ENCODE results near the gene FNDC3A. TPM values are rescaled to one million over a fixed set of nuclear protein-coding genes. Genes with fewer than 3 reads are reported as not detected.

FNDC3A gene
- total RNA-seq, 4 donors from 2014 or later, result 21.9 to 59.7 (median 40.1) TPM

DNA sequence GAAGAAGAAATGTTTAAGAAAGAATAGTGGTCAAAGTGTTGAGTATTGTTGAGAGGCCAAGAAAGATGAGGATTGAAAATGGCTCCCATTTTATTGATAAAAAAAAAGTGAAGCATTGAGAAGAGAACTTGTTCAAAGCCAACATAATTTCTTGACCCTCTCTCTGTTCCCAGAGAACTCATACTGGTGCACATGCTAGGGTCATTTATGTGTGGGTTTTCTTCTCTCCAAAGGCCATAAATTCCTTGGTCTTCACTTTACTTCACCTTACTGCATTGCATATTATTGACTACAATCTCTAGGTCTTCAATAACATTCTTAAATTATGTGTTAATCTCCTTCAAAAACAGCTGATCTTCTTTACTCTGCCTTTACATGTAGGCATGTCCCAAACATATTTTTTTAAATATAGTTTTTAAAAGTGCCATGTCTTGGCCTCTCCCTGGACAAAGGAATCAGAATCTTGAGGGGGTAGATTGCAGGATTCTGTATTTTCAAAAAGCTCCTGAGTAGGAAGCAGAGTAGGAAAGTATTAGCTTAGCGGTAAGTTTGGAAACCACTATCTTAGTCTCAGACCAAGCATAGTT, 1.8 kb upstream of the FNDC3A start:
- WGBS, 2 donors (ENCODE audit: low coverage in 1 of 2), result 96 to 100% methylated on average over 1 of the region's 1 CpG

DNA sequence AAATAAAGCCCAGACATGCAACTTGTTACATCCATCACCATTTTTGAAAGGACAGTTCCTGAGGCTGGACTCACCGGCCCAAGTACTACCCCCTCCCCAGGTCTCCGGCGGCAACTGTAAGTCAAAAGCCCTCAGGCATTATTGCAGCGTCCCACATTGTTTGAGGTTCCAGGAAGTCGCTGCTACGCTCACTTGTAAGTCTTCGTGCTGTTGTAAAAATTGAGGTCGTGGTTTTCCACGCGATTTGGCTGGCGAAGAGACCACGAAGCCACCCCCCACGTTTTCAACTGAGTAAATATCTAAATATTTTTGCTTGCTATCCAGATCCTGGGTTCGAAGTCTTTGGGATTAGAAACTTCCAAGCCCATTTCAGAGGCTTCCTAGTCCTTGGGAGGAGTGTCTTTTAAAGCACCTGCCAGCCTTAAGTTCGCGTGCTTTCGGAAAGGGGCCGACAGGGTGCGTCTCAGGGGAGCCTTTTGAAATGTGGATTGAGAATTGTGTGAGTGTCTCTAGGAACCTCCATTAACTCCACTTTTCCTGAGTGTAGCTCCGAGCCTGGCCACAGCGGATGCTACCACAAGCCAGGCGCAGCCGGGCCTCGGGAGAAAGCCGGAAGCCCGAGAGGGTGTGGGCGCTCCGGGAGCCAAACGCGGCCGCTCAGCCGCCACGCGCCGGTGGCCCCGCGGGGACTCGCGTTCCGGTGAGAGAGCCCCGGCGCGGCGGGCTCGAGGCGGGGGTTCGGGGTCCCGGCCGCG, 434 bp upstream of the FNDC3A start:
- intact Hi-C loops (cut with DNase I; ENCODE audit: low total_unique reads) (no loop called here), in situ Hi-C loops (cut with MboI; ENCODE audit: low pct_ligation_motif_present in 1 of 4, low pct_unique_long_range_greater_than_20kb in 1 of 4, low sequenced_read_pairs in 3 of 4) (no loop called here)
- DNase-seq, result peak; percentile 49
- H3K9me3 ChIP-seq, result peaks cover 7 to 9% of the 10 kb centered on the region in 2 donors
- WGBS, 2 donors (ENCODE audit: low coverage in 1 of 2), result 0 to 2% methylated on average over 9 to 33 of the region's 50 CpGs
- no peaks in the 10 kb centered on the region for H3K27me3 ChIP-seq
- peaks cover 6 to 43% (median 29%) of the 10 kb centered on the region in 4 donors for H3K4me1 ChIP-seq
- TF ChIP-seq EP300 (IDR thresholded peaks at IDR 0.05; ENCODE audit: low read depth), result no peak
- peak in 2 of 3 donors; percentile 3 to 7 for TF ChIP-seq POLR2AphosphoS5 (IDR thresholded peaks at IDR 0.05)
- TF ChIP-seq, protein P1, sequence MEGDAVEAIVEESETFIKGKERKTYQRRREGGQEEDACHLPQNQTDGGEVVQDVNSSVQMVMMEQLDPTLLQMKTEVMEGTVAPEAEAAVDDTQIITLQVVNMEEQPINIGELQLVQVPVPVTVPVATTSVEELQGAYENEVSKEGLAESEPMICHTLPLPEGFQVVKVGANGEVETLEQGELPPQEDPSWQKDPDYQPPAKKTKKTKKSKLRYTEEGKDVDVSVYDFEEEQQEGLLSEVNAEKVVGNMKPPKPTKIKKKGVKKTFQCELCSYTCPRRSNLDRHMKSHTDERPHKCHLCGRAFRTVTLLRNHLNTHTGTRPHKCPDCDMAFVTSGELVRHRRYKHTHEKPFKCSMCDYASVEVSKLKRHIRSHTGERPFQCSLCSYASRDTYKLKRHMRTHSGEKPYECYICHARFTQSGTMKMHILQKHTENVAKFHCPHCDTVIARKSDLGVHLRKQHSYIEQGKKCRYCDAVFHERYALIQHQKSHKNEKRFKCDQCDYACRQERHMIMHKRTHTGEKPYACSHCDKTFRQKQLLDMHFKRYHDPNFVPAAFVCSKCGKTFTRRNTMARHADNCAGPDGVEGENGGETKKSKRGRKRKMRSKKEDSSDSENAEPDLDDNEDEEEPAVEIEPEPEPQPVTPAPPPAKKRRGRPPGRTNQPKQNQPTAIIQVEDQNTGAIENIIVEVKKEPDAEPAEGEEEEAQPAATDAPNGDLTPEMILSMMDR (IDR thresholded peaks at IDR 0.05), result peak in 2 of 5 experiments; percentile 17
- peak; percentile 8 for TF ChIP-seq POLR2A (IDR thresholded peaks at IDR 0.05)
- H3K36me3 ChIP-seq, result no peaks in the 10 kb centered on the region
- H3K27ac ChIP-seq, result peak overlapping the region; percentile 98 to 100 (median 98)
- H3K4me3 ChIP-seq, result peak overlapping the region; percentile 40 to 100 (median 73)

More for the DNA sequence above, 1.8 kb upstream of the FNDC3A start:
- Histone ChIP-seq H3K9me3 (peaks cover 7 to 9% of the 10 kb centered on the region in 2 donors), H3K27me3 (no peaks in the 10 kb centered on the region), H3K36me3 (no peaks in the 10 kb centered on the region), H3K27ac (no peak overlapping the region), H3K4me3 (no peak overlapping the region), H3K4me1 (peaks cover 6 to 29% (median 20%) of the 10 kb centered on the region in 4 donors)
- DNase-seq, result no peak
- in situ Hi-C loops (cut with MboI; ENCODE audit: low pct_ligation_motif_present in 1 of 4, low pct_unique_long_range_greater_than_20kb in 1 of 4, low sequenced_read_pairs in 3 of 4), result no loop called here
- TF ChIP-seq, protein P1 (IDR thresholded peaks at IDR 0.05), result no peak
- no peak for TF ChIP-seq EP300 (IDR thresholded peaks at IDR 0.05; ENCODE audit: low read depth)
- no peak for TF ChIP-seq POLR2AphosphoS5 (IDR thresholded peaks at IDR 0.05)
- intact Hi-C loops (cut with DNase I; ENCODE audit: low total_unique reads), result no loop called here

DNA sequence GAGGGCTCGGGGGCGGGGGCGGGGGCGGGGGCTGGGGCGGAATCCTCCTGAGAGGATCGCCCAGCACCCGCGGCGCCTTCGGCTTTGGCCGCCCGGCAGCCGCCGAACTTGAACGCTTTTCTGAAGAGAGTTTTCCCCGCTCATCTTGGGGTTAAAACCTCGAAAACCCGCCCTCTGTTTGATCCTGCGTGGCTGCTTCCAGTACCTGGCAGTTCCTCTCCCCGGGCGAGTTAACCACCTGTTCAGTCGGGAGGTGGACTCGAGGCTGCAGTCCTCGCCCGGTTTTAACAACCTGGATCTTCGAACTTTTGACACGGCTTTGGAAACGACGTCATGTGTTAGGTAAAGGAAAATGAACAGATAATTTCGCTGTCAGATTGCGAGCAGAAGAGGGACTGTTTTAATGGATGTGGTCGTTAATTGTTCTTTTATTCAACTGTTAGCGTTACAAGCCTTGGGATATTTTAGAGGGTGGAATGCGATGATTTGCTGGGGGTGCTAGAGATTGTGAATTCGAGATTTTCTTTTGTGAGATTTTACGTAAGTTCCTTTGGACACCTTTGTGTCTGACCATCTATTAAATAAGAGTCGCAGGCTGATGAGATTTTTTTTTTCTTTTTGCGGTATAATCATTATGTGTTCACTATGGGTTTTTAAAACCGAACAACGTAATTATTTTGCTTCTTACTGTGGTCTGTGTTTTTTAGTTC, 1.0 kb downstream of the FNDC3A start:
- Histone ChIP-seq H3K36me3 (no peaks in the 10 kb centered on the region), H3K27me3 (no peaks in the 10 kb centered on the region), H3K4me1 (peaks cover 6 to 57% (median 34%) of the 10 kb centered on the region in 4 donors), H3K4me3 (peak overlapping the region; percentile 27 to 100 (median 73)), H3K9me3 (peaks cover 7 to 9% of the 10 kb centered on the region in 2 donors), H3K27ac (peak overlapping the region; percentile 98 to 100 (median 98))
- TF ChIP-seq POLR2AphosphoS5 (IDR thresholded peaks at IDR 0.05) (peak; percentile 33 to 73 (median 43)), POLR2A (IDR thresholded peaks at IDR 0.05) (peak; percentile 34), EP300 (IDR thresholded peaks at IDR 0.05; ENCODE audit: low read depth) (no peak)
- TF ChIP-seq, protein P1 (IDR thresholded peaks at IDR 0.05), result peak in 1 of 5 experiments; percentile 1
- intact Hi-C loops (cut with DNase I; ENCODE audit: low total_unique reads) (no loop called here), in situ Hi-C loops (cut with MboI; ENCODE audit: low pct_ligation_motif_present in 1 of 4, low pct_unique_long_range_greater_than_20kb in 1 of 4, low sequenced_read_pairs in 3 of 4) (no loop called here)
- 0% methylated on average over 7 to 37 of the region's 40 CpGs for WGBS, 2 donors (ENCODE audit: low coverage in 1 of 2)
- peak; percentile 86 for DNase-seq

DNA sequence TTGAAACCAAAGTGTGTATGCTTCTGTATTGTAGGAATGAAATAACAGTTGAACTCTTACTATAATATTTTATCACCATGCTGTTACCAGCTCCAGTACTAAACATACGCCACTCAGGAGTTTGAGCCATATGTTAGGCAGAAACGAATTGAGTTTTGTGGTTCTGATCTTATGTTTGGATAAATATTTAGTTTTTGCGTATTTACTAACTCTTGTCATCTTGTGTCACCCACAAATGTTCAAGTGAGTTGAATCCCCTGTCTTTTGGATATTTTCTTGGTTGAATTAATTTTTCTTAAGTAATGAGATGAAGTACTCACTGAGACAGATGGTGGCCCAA, 1.5 kb downstream of the FNDC3A start:
- WGBS, 2 donors (ENCODE audit: low coverage in 1 of 2), result 6 to 22% methylated on average over 1 to 3 of the region's 3 CpGs
- Histone ChIP-seq H3K27ac (peak overlapping the region; percentile 98 to 100 (median 98)), H3K4me1 (peaks cover 6 to 60% (median 34%) of the 10 kb centered on the region in 4 donors), H3K27me3 (no peaks in the 10 kb centered on the region), H3K9me3 (peaks cover 7 to 9% of the 10 kb centered on the region in 2 donors), H3K36me3 (no peaks in the 10 kb centered on the region), H3K4me3 (peak overlapping the region; percentile 27 to 100 (median 73))
- intact Hi-C loops (cut with DNase I; ENCODE audit: low total_unique reads) (no loop called here), in situ Hi-C loops (cut with MboI; ENCODE audit: low pct_ligation_motif_present in 1 of 4, low pct_unique_long_range_greater_than_20kb in 1 of 4, low sequenced_read_pairs in 3 of 4) (no loop called here)
- DNase-seq, result no peak
- TF ChIP-seq, protein P1 (IDR thresholded peaks at IDR 0.05), result no peak
- no peak for TF ChIP-seq POLR2AphosphoS5 (IDR thresholded peaks at IDR 0.05)
- TF ChIP-seq POLR2A (IDR thresholded peaks at IDR 0.05), result no peak
- TF ChIP-seq EP300 (IDR thresholded peaks at IDR 0.05; ENCODE audit: low read depth), result no peak

Measured in transverse colon (tissue), 4 donors.